Left renal pelvis (tissue), 4 donors: ENCODE data around the gene MBD3. TPM values are rescaled to one million over a fixed set of nuclear protein-coding genes. Genes with fewer than 3 reads are reported as not detected.
A peak's percentile ranks its signal among the peaks of the same experiment; 100 is the strongest.

Source experiments
- DNase-seq, 4 donors: peaks; one replicate each; pipeline ENCODE4 v3.0.0-alpha.2; 2013; ENCODE audit warnings: low read depth in 4 of 4, low spot score in 3 of 4
- polyA plus RNA-seq, 4 donors: library from polyadenylated mRNA; unstranded; fragments of 120-200 nt; gene quantifications; one replicate each; pipeline ENCODE4 v1.2.1, GENCODE V29; 2013; ENCODE audit not compliant: insufficient read length in 4 of 4

The MBD3 gene
- polyA plus RNA-seq, 4 donors = 43.1 to 80.9 (median 44.9) TPM

DNA sequence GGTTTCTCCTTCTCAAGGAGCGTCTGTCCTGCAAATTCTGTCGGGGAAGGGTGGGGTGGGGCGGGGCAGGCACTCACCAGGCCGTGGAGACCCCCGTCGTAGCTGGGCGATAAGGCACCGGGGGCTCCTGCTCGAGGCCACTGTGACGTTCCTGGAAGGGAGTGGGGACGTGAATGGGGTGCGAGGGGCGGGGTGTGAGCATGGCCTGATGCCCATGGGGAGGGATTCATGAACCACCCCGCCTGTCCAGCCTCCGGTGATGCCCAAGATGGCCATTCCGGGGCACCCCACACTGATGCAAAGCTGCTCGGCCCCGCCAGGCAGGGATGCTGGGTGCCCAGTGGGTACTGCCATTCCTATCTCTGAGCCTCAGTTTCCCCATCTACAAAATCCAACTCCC is 27.0 kb upstream of the MBD3 start:
- no peak for DNase-seq

DNA sequence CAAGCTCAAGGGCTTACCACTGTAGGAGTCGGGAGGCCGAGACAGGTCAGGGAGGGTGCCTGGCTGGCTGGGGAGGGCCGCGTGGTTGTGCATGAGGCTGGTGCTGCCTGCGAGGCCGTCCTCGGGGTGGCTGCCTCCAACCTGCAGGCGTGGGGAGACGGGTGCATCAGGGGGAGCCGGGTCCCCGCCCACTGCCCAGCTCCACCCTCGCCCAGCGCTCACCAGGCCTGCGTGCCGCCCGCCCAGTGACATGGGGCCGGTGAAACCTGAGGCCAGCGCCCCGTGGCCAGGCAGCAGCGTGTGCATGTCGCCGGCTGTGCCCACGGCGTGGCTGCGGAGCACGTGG is 26.4 kb upstream of the MBD3 start:
- DNase-seq = no peak

DNA sequence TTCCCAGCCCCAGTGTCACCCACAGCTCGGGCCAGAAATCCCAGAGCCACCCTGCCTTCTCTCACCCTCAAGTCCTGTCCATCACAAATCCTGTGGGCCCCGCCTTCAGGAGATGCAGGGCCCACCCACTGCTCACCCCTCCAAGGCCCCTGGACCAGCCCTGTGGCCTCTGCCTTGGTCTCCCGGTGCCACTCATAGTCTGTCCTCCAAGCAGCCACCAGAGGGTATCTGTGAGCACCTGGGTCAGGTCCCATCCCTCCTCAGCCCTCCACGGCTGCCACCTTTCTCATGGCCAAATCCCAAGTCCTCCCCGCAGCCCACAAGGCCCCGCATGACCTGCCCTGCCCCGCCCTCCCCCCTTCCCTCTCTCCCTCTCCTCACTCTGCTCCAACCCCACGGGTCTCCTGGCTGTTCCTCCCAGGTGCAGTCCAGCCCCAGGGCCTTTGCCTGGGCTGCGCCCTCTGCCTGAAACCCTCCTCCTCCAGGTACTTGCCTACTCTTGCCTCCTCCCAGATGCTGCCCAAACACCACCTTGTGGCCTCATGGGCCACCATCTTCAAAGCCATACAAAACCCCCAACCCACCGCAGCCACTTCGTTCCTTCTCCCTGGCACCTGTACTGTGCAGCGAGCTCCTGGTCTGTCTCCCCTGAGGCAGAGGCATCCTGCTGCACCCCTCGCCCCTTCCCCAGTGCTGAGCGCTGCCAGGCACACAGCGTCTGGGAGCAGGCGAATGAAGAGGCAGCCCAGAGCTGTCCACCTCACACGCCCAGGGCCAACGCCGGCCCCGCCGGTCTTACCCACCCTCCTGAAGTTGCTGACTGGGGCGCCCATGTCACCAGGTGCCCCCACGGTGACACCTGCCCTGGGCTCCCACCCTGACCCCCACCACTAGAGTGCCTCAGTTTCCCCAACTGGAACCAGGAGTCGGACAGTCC is 25.8 kb upstream of the MBD3 start:
- no peak for DNase-seq

DNA sequence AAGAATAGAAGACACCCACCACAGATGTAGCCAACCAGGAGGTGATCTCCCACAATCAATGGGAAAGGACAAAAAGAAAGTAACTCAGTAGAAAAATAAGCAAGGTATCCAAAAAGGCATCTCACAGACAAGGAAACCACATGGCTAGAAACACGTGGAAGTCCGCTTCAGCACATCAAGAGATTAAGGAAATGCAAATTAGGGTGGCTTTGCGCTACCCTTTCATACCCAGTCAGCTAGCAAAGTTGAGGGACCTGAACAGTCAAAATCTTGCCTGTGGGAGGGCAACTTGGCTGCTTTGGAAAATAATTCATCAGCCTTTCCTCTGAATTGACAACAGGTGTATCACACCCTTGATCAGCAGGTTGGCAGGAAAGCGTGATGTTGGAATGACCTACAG is 24.2 kb upstream of the MBD3 start:
- no peak for DNase-seq

DNA sequence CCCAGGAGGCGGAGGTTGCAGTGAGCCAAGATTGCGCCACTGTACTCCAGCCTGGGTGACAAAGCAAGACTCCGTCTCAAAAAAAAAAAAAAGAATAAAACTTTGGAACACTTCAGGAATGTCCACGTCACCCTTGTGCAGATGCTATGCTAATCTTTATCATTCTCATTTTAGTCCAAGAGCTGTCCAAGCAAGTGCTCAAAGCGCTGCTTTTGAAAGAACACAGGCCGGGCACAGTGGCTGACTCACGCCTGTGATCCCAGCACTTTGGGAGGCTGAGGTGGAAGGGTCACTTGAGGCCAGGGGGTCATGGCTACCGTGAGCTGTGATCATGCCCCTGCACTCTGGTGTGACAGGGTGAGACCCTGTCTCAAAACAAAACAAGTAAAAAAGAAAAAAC is 23.7 kb upstream of the MBD3 start:
- no peak for DNase-seq

DNA sequence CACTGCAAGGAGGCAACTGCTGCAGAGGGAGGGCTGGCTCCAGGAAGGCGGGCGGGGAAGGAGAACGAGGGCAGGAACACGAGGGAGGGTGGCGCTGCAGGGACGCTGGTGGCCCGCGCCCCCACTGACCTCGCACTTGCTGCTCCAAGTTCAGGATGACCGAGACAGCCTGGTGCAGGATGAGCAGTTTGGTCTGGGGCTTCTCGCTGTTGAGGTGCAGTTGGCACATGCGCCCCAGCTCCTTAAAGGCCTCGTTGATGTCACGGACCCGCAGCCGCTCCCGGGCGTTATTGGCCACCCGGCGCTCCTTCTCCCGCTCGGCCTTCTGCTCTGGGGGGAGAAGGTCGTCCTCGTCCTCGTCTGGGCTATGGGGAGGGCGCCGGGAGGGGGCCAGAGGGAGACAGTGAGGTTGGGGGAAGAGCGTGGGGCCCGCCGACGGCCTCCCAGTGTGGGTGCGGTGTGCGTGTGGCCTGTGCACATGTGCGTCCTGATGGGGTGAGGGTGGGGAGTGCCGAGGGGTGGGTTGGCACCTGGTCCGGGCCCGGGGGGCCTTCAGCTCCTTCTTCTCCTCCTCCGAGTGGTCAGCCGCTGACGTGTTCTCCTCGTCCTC is 22.6 kb upstream of the MBD3 start:
- no peak for DNase-seq

DNA sequence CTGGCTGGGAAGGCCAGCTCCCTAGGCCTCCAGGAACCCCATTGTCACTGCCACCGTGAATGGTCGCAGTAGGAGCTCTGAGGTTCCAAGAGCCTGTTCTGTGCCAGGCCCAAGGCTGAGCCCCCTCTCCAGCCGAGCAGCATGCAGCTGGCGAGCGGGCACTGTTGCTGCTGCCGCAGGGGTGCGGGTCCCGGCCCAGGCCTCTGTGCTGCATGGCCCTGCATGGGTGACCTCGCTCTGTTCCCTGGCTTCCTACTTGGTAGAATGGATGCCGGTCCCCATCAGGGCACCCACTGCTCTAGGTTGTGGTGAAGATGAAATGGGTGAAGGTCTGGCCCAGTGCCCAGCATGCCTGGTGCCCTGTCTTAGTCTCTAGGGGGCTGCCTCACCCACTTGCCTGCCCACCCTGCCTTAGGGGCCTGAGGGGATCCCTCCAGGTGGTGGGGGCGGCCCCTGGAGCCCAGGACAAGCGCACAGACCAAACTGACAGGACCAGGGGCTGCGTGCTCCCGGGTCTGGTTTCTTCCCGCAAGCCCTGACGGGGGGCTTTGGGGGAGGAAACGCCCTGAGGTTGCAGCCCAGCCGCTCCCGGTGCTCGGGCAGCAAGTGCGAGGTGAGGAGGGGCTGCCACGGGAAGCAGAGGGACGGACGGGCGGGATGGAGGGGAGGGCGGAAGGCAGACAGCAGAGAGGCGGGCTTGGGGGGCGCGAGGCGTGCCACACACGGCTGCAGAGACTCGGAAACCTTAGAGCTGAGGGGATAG is 21.3 kb upstream of the MBD3 start:
- no peak for DNase-seq

DNA sequence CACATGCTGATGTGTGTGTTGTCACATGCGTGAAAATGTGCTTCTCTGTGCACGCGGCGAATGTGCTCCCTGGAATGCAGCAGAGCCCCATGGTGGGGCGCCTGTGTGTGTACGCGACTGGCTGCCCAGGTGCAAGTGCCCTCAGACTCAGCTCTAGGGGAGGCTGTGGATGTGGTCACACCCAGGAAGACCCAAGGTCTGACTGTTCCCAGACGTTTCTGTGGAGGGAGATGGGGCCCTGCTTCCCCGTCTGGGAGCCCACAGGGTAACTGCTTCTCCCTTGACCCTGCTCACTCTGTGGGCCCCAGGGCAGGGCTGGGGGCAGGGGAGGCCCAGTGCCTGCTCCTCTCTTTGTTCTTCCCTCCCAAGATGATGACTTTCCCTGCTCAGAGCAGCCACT is 20.5 kb upstream of the MBD3 start:
- DNase-seq = no peak

DNA sequence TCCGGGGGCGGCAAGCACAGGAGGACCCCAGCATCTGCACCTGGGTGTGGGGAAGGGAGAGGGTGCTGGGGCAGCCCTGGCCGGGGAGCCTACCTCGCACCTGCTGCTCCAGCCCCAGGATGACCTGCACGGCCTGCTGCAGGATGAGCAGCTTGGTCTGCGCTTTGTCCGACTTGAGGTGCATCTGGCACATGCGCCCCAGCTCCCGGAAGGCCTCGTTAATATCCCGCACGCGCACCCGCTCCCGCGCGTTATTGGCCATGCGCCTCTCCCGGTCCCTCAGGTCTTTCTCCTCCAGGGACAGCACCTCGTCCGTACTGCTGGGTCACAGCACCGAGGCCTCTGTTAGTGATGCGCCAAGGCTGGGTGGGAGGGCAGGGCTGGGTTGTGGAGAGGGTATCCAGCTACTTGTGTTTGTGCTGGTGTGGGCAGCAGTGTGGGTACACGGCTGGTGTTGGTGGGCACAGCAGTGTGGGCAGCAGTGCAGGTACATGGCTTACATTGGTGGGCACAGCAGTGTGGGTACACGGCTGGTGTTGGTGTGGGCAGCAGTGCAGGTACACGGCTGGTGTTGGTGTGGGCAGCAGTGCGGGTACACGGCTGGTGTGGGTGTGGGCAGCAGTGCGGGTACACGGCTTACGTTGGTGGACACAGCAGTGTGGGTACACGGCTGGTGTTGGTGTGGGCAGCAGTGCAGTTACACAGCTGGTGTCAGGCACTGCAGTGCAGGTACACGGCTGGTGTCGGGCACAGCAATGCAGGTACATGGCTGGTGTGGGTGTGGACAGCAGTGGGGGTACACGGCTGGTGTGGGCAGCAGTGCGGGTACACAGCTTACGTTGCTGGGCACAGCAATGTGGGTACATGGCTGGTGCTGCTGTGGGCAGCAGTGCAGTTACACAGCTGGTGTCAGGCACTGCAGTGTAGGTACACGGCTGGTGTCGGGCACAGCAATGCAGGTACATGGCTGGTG is 19.7 kb upstream of the MBD3 start:
- no peak for DNase-seq

DNA sequence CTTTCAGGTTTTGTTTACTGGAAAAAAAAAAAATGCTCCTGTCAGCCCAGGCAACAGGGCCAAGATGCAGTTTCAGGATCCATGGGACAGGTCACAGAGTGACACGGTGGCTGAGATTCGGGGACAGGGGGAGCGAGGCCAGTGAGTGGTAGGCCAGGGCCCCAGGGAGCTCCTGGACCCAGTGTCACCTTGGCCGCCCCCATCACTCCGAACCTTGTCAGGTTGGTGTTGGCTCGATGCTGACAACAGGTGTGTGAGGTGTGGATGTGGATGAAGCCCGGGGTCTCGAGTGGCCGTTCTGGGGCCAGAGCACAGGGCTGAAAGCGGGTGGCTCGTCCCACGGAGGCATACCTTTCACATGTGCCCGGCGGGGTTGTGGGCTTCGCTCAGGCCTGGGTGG is 18.7 kb upstream of the MBD3 start:
- DNase-seq = no peak

DNA sequence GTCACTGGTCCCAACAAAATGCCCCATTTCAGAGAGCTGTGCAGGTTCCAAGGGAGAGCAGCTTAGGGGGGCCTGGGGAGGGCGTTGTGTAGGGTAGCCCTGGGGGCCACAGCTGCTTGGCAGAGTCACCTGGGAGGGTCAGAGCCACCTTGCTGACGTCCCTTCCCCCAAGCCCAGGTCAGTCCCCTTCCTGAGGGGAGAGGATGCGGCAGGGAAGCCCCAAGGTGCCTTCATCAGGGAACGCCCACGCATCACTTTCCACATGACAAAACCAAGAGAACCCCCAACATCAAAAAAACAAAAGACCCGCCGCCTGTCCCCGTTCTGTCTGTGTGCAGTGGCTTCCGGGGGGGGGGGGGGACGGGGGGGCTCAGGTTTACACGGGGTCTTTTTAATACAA is 17.9 kb upstream of the MBD3 start:
- DNase-seq = no peak

DNA sequence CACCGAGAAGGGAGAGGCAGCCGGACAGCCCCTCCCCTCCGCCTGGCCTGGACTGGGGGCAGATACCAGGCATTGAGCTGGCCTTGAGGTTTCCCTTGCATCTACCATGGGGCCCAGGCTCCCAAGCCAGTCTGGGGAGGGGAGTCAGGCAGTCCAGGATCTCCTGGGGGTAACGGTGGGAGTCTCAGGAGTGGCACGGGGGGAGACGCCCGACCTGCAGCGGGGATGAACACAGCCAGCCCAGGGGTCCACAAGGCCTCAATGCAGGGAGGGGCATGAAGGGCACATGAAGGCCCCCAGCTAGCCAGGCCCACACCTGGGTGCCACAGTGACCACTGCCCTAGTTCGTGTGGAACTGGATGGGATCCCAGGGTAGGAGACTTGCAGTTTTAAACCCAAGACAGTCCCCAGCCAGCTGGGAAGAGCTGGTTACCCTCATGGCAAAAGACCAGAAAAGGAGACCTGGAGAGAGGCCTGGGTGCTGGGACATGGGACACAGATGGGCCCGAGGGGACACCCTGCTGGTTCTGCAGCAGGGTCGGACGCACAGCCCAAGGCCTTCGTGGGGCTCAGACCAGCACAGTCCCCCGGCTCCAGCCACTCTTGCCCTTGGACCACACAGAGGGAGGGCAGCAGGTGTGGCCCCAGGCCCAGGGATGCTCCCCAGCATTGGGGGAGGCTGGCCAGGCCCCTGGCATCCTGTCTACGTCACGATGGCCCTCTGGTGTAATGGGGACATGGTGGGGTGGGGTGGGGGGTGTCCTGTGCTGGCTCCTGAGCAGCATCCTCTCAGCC is 17.2 kb upstream of the MBD3 start:
- no peak for DNase-seq

DNA sequence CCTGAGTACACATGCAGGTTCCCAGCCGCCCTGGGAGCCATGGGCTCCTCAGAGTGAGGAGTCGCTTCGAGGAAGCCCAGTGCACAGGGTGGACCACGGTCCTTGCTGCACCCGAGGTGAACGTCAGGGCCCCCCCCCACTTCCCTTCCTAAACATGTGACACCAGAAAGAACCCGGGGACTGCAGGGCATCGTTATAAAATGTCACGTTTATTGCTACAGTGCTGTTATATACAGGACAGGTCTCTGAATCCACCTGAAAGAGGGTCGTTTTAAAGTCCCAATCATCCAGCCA is 16.4 kb upstream of the MBD3 start:
- DNase-seq = no peak

DNA sequence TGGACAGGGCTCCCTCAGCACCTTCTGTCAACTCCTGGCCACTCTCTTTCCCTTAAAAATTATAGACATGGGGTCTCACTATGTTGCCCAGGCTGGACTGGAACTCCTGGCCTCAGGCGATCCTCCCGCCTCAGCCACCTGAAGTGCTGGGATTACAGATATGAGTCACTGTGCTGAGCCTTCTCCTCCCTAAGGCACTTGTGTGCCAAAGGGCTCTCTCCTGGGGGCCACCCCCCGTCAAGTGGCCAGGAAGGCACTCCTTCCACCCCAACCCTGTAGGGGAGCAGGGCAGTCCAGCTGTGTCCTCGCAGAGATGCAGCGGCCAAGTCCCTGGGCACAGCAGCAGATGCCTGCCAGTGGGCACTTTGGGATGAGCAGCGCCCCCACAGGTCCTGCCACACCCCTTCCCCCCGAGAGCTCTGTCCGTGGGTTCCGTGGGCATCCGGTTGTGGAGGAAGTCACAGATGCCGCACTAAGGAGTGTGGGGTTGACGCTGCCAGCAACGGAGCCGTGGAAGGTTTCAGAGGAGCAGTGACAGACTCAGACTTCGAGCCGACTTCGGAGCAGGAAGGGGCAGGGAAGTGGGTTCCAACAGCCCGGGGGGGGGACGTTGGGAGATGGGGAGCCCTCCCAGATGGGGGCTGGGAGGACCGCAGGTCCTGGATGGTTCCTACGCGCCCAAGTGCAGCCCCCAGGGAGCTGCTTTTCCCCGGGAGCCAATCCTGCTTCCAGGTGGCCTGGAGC is 15.9 kb upstream of the MBD3 start:
- DNase-seq = no peak

DNA sequence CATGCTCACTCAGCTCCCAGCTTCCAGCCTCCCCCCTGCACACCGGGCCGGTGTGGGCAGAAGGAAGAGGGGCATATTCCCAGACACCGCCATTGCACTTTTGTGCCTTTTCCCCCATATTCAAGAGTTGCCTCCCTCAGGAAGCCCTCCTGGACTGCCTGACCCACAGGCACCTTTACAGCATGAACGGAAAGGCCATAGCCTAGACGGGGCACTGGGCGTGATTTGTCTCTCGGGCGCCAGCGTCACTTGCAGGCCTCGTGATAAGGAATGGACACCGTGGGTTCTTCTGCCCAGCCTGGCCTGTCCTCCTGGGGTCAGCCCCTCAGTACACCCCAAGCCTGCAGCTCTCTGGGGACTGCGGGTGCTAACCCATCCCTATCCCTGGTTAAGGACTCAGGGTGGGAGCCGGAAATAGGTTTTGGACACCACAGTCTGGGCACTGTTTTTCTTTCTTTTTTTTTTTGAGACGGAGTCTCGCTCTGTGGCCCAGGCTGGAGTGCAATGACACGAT is 13.5 kb upstream of the MBD3 start:
- DNase-seq = no peak

DNA sequence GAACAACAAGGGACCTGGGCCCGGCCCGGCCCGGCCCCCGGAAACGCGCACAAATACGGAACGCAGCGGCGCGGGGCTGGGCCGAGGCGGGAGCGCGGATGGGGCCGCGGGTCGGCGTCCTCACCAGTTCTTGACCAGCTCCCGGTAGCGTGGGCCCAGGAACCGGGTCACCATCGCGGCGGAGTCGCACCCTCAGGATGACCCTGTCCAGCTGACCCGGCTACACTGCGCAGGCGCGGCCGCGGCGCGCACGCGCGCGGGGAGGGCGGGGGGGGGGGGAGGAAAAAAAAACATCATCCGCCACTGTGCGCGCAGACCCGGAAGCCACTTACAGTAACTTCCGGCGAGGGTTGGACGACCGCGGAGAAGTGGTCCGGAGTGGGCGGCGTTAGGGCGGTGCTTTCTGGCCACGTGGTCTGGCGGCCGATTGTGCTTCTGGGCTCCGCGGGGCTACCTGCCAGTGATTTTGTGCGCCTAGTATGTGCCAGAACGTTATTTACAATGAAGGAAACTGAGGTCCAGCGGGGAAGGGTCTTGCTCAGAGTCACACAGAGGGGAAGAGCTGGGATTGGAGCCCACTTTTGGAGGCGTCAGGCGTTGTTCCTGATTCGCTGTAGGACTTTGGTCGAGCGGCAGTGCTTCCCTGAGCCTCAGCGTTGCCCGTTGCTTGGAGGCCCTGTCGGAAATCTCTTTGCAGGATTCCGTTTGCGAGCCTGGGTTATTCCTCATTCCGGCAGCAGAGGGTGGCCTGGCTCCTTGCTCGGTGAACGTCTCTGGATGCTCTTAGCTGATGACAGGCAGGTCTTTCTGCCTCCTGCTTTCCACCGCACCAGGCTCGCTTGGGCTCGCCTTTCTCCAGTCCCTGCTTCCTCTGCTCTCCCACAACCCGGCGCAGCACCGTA is 12.8 kb upstream of the MBD3 start, which contains the start of gene UQCR11:
Gene UQCR11 (minus strand): TSS at position 227 of the 902 bp plus-strand sequence. CDS start 53 bp downstream, at position 174.
- DNase-seq = peak; percentile 83 to 89 (median 87)

DNA sequence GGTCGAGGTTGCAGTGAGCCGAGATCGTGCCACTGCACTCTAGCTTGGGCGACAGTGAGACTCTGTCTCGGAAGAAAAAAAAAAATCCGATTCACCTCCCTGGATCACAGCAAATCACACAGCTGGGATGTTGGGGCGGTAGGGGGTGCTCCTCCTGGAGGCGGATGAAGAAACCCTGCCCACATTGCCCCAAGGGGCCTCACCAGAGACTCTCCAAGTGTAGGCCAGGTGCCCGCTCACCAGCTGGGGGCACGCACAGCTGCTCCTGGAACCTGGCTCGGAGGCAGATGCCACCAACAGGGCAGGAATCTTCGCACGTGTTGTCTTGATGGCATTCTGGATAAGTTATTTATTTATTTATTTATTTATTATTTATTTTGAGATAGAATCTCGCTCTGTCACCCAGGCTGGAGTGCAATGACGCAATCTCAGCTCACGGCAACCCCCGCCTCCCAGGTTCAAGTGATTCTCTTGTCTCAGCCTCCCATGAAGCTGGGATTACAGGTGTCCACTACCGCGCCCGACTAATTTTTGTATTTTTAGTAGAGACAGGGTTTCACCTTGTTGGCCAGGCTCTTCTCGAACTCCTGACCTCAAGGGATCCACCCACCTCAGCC is 9.5 kb upstream of the MBD3 start:
- DNase-seq = no peak
